Left ventricle myocardium inferior (tissue), 1 donor: Measurements from ENCODE around the gene HPGDS. TPM values are rescaled to one million over a fixed set of nuclear protein-coding genes. Genes with fewer than 3 reads are reported as not detected.

Source experiments
- DNase-seq: peaks from one replicate; pipeline ENCODE4 v3.0.0-alpha.2; 2020
- H3K27ac ChIP-seq: fragments of 200-600 bp; replicated peaks from 2 replicates; pipeline ENCODE4 v1.8.0; 2021
- H3K27me3 ChIP-seq: fragments of 200-600 bp; 2 replicates; pipeline ENCODE4 v1.8.0; 2021; ENCODE audit warnings: low read depth
- H3K36me3 ChIP-seq: fragments of 200-600 bp; 2 replicates; pipeline ENCODE4 v1.8.0; 2021
- H3K4me1 ChIP-seq: fragments of 200-600 bp; 2 replicates; pipeline ENCODE4 v1.8.0; 2021
- H3K4me3 ChIP-seq: fragments of 200-600 bp; 2 replicates; pipeline ENCODE4 v1.8.0; 2021; ENCODE audit warnings: mild to moderate bottlenecking, moderate library complexity
- H3K9me3 ChIP-seq: fragments of 200-600 bp; replicated peaks from 2 replicates; pipeline ENCODE4 v1.8.0; 2021
- CTCF ChIP-seq: fragments of 200-600 bp; IDR thresholded peaks from 2 replicates; pipeline ENCODE4 v1.8.0; 2021; ENCODE audit warnings: antibody characterized with exemption, mild to moderate bottlenecking, borderline replicate concordance
- intact Hi-C: fragments of 100-400 bp; cut with micrococcal nuclease; formaldehyde crosslinking; loops from one replicate; pipeline ENCODE4 v1.11.0; 2022
- total RNA-seq: library from RNA; stranded (reverse); fragmentation: NEBNext Ultra II Directional; extraction: Animal tissue kit (Norgen Biotek cat#: 25700); gene quantifications from one replicate; pipeline ENCODE4 v1.2.1, GENCODE V29; 2021
- donor health status: DM: no; HTN: yes; CAD: no; lungs with severe emphysema.

The HPGDS gene
- total RNA-seq, 1 donor from 2014 or later = 2.3 TPM

DNA sequence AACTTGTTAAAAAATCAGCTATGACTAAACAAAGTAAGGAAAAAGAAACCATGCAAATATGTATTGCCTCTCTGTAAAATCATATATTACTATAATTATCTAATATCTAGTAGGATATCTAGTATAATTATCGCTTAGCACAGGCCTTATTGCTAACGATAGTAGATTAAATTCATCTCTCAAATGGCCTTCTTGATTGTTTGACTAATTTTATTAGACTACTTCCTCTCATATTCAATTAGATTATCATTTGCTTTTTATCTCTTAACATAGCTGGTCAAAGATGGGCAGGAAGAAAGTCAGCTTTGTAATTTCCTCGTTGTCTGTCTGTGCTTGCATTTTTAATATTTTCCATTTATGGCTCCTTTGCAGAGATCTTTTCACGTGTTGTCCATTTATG, 21.9 kb upstream of the HPGDS start:
- H3K9me3 ChIP-seq = peaks cover 12% of the 10 kb centered on the region
- intact Hi-C loops = no loop called here

DNA sequence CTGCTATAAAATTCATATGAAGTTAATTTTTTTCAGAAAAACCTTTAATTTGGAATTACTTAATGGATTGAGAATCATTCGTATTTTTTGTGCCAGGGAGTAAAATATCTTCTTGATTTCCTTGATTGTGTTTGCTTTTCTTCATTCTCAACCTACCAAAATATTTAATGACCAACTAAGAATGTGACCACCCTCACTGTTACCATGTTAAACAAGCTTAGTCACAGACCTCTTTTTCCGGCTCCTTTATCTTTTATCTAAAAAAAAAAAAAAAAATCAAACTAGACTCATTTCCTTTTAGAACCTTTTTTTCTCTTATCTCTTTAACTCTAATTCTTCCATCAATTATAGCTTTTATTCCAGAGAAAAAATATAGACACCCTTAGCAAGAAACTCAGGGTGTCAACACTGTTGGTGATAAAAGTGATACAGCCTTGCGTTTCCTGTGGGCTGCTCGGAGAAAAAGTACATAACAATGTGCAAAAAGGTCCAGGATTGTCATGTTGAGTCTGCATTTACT, 20.6 kb upstream of the HPGDS start:
- Histone ChIP-seq H3K9me3 (peaks cover 12% of the 10 kb centered on the region), H3K4me3 (no peak overlapping the region), H3K4me1 (no peaks in the 10 kb centered on the region), H3K27me3 (no peaks in the 10 kb centered on the region), H3K27ac (no peak overlapping the region), H3K36me3 (no peaks in the 10 kb centered on the region)
- no peak for TF ChIP-seq CTCF
- no peak for DNase-seq
- intact Hi-C loops = no loop called here

More for the DNA sequence above, 21.9 kb upstream of the HPGDS start:
- no peak for TF ChIP-seq CTCF
- H3K4me3 ChIP-seq = no peak overlapping the region
- H3K27me3 ChIP-seq = no peaks in the 10 kb centered on the region
- no peaks in the 10 kb centered on the region for H3K4me1 ChIP-seq
- no peaks in the 10 kb centered on the region for H3K36me3 ChIP-seq
- DNase-seq = no peak
- H3K27ac ChIP-seq = no peak overlapping the region

GRCh38 chr4:94359838-94360237, 17.2 kb upstream of the HPGDS start:
- Histone ChIP-seq H3K9me3 (no peaks in the 10 kb centered on the region), H3K36me3 (no peaks in the 10 kb centered on the region), H3K4me3 (no peak overlapping the region), H3K4me1 (no peaks in the 10 kb centered on the region), H3K27me3 (no peaks in the 10 kb centered on the region), H3K27ac (no peak overlapping the region)
- TF ChIP-seq CTCF = no peak
- intact Hi-C loops = no loop called here
- DNase-seq = no peak

DNA sequence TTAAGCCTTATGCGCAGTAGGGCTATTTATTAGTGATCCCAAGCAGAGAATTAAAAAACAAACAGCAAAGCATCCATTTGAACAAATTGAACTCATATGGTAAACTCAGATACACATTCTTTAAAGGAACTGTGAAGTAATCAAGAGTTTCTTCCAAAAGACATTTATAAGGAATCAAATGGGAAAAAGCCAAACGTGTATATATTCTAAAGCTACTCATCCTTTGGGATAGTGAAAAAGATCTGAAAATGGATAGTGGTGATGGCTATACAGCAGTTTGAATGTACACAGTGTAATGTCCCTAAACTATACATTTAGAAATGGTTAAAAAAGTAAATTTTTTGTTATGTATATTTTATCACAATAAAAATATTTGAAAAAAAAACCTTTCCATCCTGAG, 16.6 kb upstream of the HPGDS start:
- H3K27ac ChIP-seq = no peak overlapping the region
- no peak overlapping the region for H3K4me3 ChIP-seq
- H3K4me1 ChIP-seq = no peaks in the 10 kb centered on the region
- no peaks in the 10 kb centered on the region for H3K9me3 ChIP-seq
- H3K27me3 ChIP-seq = no peaks in the 10 kb centered on the region
- DNase-seq = no peak
- H3K36me3 ChIP-seq = no peaks in the 10 kb centered on the region
- intact Hi-C loops = no loop called here
- no peak for TF ChIP-seq CTCF

- no peaks in the 10 kb centered on the region for H3K4me1 ChIP-seq
- H3K4me3 ChIP-seq = no peak overlapping the region
- H3K9me3 ChIP-seq = no peaks in the 10 kb centered on the region
- H3K36me3 ChIP-seq = no peaks in the 10 kb centered on the region
- DNase-seq = no peak
- intact Hi-C loops = no loop called here
- TF ChIP-seq CTCF = no peak
- no peak overlapping the region for H3K27ac ChIP-seq
- no peaks in the 10 kb centered on the region for H3K27me3 ChIP-seq
Measured at GRCh38 chr4:94358101-94358500, 15.5 kb upstream of the HPGDS start.
